Activated gamma-delta T cell treated with anti-CD3 and anti-CD28 coated beads, Interleukin-2, amount 50 U/mL, for 16 hours (primary cell): Measurements from ENCODE around the gene ERCC6.

Experiments
- DNase-seq: peaks from one replicate; pipeline ENCODE4 v3.0.0-alpha.2; 2020; ENCODE audit warnings: low read depth

ERCC6 gene

DNA sequence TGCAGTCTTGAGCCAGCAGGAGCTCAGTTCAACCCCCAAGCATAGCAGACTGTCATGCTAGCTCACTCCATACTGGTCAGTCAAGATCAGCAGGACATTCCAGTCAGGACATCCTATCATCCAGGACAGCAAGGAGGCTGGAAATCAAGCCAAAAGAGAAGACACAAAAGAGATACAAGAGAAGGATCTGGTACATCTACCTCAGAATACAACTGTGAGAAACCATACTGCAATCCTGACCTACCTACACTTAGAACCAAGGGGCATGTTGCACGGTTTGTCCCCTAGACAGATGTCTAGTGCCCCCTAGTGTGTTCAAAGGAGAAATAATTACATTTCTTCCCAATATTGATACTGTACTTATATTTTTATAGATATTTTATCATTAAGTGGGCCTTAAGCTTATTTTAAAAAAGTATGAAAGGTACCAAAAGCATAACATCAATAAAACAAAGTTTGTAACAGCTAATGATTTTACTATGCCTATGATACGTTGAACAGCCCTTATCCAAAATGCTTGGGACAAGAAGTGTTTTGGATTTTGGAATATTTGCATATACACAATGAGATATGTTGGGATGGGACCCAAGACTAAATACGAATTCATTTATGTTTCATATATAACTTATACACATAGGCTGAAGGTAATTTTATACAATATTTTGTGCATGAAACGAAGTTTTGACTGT lies 26.7 kb downstream of the ERCC6 start:
- DNase-seq, result no peak

DNA sequence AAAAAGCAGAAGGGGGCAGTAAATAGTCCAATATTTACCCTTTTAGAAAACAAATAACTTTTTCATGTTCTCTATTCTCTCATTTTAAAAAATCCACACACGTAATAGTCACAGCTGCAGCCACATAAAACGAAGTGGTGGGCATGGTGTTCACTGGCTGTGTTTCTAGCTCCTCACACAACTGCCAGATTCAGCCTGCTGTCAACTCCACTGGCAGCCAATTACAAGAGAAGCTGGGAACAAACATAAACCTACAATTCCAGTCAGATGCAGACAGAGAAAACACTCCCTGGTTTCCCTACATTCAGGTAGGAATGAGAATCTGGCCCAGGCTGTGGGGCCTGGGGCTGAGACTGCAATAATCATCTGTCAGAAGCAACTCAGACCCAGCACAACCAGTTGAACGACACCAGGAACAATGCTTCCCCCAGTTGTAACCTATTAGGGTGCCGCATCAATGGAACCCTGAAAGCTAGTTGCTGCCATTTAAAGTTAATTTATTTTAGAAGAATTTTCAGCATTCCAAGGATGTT lies 29.1 kb downstream of the ERCC6 start:
- DNase-seq, result no peak

DNA sequence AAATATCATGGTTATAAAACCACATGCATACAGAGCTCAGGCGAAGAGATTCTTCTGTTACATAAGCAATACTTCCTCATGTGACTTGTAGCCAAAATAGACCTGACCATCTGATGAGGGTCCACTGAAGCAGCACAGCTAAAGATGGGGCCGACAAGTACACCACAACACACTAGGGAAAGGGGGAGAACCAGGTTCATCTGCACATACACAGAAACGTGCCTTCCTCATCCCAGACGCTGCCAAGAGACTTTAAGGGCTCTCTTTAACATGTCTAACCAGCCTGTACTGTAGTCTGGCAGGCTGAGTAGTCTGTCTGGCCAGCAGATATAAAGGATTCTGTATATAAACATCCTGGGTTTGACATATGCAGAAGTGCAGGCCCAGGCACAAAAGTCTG lies 30.3 kb downstream of the ERCC6 start:
- DNase-seq, result no peak

DNA sequence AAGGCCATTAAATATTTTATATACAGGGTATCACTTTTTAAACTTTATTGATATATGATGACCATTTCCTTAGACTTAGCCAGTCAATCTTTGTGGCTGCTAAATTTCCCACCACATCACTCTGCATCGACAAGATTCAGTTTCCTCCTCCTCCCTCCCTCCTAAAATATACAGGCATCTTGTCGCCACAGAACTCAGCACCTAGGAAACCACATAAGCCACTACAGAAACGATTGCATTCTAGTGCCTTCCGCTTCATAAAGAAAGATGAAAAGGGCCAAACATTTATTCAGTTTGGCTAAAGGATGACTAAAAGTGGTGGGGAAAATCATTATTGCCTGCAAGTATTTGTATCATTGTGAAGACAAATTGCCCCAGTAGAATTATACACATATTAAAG lies 30.7 kb downstream of the ERCC6 start:
- peak; percentile 16 for DNase-seq

DNA sequence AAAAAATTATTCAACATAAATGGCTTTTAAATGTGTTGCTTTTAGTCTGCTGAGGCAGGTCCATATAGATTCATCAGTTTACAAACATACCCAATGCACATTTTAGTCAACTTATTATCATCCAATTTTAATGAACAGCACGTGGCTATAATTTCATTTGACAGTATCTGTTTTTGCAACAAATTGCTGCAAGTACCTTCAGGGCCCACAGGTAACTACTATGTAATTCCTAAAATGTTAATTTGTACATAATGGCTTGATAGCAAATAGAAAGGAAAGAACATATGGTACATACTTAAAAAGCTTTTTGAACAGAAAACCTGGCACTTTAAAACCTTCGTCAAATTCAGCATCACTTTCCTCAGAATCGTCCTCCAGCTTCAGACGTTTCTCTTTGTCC lies 33.3 kb downstream of the ERCC6 start:
- DNase-seq, result no peak

DNA sequence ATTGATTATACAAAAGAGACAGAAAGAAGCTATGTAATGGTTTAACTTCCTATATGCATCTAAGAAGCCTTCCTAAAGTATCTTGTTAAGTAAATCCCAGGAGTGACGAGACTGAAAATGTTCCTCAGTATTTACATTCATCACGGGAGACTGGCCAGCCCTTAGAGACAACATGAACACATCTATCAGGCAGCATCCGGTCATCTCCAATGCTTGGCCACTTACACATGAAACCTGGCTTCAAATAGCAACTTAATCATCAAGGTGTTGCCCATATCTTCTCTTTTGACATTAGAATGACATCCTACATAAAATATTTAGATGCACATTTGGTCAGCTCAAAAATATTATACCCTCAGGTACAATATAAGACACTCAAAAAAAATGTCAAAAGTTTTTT lies 33.8 kb downstream of the ERCC6 start:
- DNase-seq, result no peak

DNA sequence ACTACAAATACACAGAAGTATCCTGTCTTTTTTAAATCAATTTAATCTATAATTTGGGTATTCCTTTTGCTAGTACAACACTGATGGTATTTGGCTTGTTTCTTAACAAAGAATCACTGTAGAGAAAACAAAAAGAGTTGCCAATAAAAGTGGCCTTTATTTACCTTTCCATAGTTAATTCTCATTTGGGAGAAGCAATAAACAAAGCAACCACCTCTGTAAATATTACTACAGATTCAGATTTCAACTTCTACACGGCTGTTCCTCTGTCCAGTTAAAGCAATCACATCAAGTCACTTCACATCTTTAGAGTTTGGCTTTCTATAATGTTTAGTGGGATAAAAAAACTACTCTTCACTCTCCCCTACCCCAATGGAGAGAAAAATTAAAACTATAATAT lies 34.4 kb downstream of the ERCC6 start:
- no peak for DNase-seq

DNA sequence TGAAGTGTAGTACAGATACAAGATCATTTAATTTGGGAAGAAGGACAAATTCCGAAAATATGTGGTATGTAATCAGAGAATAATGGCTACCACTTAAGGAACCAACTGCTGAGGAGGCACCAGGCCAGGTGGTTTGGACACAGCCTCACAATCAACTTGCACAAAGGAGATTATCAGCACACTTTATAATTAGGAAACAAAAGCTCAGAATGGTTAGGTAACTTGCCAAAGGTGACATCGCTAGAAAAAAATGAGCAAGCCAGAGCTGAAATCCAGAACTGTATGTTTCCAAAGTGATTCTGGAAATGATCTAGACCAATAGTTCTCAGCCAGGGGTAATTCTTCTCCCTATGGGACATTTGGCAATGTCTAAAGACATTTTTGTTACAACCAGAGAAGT lies 36.6 kb downstream of the ERCC6 start:
- DNase-seq, result no peak

DNA sequence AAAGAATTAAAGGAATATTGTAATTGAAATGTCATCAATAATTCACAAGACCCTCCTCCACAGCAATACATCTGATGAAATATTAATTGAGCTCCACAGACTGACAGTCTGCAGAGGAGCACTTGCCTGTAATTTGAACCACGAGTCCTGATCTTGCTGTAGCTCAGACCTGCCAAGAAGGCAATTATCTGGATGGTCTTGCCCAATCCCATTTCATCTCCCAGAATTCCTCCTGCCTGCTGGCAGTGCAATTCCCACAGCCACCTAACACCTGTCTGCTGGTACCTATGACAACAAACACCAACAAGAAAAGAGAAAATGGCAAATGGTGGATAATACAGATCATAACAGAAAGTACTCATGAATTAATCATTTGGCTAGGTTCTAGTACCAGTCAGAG lies 38.5 kb downstream of the ERCC6 start:
- no peak for DNase-seq

DNA sequence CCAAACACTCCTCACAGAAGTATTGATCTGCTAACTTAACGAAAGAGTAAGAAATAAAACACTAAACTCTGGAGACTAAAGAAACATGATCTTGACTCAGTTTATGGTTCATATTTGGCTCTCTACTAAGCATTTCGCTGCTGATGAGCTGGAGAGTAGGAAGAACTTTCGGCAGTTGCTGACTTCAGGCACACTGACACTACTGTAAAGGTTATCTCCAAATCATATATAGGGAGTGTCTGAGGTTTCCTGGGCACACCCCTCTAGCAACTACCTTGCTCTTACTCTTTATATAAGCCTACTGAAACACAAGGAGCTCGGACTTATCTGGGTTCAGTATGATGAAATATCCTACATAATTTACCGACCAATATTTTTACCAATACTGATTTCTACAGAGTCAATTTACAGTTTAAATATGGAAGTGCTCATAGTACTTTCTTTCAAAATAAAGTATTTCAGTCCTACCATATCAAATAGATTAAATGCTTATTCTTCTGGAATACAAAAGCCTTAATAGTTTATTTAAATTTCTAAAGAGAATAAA lies 39.5 kb downstream of the ERCC6 start:
- no peak for DNase-seq

DNA sequence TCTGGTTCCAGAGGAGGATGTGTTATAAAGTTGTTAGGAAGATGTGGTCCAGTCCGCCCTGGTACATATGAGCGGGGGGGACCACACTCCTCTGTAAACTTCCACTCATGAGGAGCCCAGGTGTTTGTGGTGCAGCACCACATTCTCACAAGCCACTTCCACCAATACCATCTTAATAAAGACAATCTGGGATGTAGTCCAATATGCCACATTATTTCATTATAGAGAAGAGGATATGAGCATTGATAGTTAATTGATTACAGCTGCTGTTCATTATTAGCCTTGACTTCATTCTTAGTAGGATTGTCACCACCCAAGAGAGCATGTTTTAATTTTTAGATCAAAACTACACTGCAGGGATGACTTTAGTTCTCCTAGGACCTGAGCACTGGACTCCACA lies 40.5 kb downstream of the ERCC6 start:
- no peak for DNase-seq

DNA sequence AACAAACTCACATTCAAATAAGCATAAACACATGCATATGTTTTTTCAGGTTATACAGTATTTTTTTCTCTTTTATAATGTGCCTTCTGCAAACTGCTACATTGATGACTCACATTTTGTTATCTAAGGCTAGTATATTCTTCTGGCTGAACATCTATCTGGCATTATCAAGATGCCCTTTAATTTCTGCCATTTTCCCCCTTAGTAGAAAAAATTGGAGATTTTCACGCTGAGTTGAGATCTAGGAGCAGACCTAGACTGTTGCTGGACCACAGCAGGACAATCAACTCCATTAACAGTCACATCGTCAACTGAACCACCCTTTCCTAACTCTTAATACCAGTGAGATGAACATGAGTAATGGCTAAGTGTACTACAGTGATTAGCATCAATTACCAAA lies 41.6 kb downstream of the ERCC6 start:
- no peak for DNase-seq

DNA sequence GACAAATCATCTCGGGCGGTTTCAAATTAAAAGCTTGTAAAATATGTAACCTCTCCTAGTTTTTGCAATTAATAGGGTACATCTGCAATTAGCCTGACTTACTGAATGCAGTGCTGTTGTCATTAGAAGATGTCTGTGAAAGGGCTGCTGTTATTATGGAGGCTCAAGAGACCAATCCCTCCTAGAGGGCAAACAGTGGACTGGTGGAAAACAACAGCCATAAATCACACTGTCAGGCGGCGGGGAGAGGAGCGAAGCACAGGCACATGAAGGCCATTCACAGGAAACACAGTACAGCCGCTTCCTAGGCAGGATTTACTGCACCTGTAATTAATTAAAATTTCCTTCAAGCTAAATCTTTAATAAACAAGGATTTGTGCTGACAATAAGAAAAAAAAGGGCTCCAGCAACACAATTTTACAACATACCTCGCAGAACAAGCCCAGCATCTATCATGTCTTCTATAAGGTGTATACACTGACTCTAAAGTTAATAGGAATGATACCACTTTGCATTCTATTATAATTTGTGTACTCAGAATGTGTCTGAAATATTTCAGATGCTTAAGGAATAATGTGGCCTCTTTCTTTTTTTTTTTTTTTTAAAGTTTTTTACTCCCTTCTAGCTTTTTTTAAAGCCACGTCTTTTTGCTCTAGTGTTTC lies 50.7 kb downstream of the ERCC6 start:
- no peak for DNase-seq

DNA sequence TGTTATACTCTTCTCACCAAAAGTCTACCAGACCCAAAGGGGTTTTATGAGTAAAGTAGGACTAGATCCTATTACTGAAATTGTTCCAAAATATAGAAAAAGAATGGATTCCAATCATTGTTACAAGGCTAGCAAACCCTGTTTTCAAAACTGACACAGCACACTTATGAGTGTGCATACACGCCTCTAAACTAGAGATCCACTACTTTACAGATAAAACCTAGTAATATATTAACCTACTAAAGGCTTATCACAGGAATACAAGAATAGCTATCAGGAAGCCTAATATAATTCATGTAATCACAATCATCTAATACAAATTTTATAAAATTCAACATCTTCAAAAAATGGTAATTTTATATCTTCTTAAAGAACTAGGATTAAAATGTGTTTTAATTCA lies 52.2 kb downstream of the ERCC6 start:
- DNase-seq, result no peak

DNA sequence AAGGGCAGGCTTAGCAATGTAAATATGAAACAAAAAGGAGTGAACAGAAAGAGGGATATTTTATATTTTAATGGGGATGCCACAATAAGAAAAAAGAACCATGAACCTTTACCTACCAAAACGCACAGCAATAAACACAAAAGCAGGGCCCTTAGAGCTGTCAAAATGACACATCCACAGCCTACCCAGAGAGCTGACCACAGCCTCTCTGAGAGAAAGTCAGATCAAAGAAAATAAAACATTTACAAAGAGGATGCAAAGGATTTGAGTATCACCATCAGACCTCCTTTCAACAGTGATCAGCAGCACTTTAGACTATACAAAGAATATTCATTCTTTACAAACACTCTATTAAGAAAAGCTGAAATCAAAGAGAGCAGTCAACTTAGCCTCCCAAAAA lies 52.9 kb downstream of the ERCC6 start:
- DNase-seq, result no peak

DNA sequence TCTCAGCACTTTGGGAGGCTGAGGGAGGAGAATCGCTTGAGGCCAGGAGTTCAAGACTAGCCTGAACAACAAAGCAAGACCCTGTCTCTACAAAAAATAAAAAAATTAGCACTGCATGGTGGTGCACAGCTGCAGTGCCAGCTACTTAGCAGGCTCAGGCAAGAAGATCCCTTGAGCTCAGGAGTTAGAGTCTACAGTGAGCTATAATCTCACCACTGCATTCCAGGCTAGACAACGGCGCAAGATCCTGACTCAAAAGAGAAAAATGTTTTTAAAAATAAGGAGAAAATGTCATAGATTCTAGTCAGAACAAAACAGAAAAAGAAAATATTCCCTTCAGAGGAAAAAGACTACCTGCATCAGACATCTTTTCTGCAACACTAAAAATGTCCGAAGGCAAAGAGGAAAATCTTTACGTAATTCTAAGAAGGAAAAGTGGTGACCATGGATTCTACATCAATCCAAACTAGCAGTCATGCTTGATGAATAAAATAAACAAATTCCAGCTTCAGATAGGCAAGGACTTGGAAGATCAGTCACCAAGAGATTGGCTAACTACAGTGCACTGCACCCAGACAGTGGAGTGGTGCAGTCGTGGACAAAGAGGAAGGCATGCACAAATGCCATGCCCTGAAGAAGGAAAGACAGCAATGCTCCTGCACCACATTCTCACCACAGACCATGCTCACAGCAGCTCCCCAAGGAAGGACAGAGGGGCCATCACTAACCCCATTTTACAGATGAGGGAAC lies 54.3 kb downstream of the ERCC6 start:
- no peak for DNase-seq

DNA sequence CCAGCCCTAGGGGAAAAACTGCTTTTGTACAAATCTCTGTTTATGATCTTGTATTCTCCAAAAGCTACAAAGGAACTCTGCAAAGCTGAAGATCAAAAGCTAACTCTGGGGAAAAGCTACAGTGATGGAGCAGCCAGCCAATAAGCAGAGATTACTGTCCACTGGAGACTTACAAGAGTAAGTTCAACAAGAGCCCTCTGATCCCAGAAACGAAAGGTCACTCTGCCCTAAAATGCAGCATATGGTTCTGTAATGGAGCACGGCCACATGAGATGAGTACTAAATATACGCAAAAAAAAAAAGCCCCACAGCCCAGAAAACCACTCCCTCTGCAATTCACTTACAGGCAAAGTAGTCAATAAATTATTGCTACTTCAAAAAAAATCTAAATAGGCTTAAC lies 60.1 kb downstream of the ERCC6 start:
- no peak for DNase-seq

DNA sequence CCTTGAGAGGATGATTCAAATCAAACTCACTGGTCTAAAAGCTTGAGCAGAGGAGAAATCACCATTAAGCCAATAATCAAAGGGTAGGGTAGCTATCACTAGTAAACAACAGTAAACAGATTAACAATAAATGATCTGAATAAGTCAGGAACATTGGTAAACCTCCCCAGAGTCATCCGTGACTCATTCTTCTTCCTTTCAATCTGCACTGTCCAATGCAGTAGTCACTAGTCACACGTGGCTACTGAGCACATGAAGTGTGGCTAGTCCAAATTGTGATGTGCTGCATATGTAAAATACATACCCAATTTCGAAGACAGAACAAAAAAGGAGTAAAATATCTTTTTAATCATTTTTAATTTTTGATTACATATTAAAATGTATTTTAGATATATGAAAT lies 64.0 kb downstream of the ERCC6 start:
- DNase-seq, result no peak

DNA sequence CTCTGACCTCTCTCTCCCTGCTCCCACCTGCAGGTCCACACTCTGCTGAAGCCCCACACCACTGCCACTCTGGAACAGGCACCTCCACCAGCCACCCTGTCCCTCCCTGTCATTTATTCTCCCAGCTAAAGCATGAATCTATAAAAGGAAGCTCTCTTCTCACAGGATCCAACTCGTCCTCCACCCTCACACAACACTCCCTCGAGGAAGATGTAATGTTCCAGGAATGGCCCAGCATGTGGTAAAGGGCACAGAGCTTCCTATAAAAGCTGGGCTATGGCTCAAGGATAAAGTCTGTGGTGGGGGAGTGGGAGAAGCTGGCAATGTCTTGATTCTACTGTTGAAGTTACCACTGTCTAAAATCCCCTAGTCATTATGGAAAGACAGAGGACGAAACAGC lies 67.4 kb downstream of the ERCC6 start:
- DNase-seq, result no peak

DNA sequence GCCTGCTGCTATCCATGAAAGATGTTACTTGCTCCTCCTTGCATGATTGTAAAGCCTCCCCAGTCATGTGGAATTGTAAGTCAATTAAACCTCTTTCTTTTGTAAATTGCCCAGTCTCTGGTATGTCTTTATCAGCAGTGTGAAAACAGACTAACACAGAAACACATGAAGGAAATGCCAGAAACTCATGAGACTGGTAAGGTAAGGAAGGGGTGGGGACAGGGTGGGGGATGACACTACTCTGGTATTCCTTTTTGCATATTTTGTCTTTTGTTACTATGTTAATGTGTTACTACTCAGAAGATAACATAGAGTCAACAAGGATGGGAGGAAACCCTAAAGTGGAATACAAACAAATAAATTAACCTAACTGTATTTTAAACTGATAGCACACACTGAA lies 73.2 kb downstream of the ERCC6 start:
- DNase-seq, result no peak
